Lower lobe of right lung (tissue), 2 donors: ENCODE data around the gene HOXA5. TPM values are rescaled to one million over a fixed set of nuclear protein-coding genes. Genes with fewer than 3 reads are reported as not detected.

Experiments used
- ATAC-seq, 2 donors: fragments of 200-7000 bp; cut with Tn5 transposase; one replicate each; pipeline ENCODE4 v1.9.1; 2020 to 2022; ENCODE audit warnings: mild to moderate bottlenecking in 2 of 2, moderate library complexity in 2 of 2
- DNase-seq: peaks from one replicate; pipeline ENCODE4 v3.0.0-alpha.2; 2020
- H3K27ac ChIP-seq: fragments of 200-600 bp; one replicate; pipeline ENCODE4 v1.8.0; 2022
- H3K27me3 ChIP-seq: fragments of 200-600 bp; one replicate; pipeline ENCODE4 v1.8.0; 2022; ENCODE audit warnings: low read depth
- H3K36me3 ChIP-seq: fragments of 200-600 bp; one replicate; pipeline ENCODE4 v1.8.0; 2022; ENCODE audit warnings: mild to moderate bottlenecking
- H3K4me1 ChIP-seq: fragments of 200-600 bp; one replicate; pipeline ENCODE4 v1.8.0; 2022
- H3K4me3 ChIP-seq: fragments of 200-600 bp; one replicate; pipeline ENCODE4 v1.8.0; 2022; ENCODE audit warnings: mild to moderate bottlenecking
- H3K9me3 ChIP-seq: fragments of 200-600 bp; one replicate; pipeline ENCODE4 v1.8.0; 2022
- intact Hi-C: fragments of 100-400 bp; cut with DNase I; formaldehyde crosslinking; loops from one replicate; pipeline ENCODE4 v1.11.0; 2022
- total RNA-seq: library from RNA; stranded (reverse); fragmentation: NEBNext Ultra II Directional; extraction: Animal tissue kit (Norgen Biotek cat#: 25700); gene quantifications from one replicate; pipeline ENCODE4 v1.2.1, GENCODE V29; 2021
- TF ChIP-seq, protein P1 (sequence below): fragments of 200-600 bp; IDR thresholded peaks from one replicate; pipeline ENCODE4 v1.8.0; 2022; ENCODE audit warnings: antibody characterized with exemption, mild to moderate bottlenecking
- donor health status: DM: no; HTN: yes; CAD: no; lungs with severe emphysema.

Gene HOXA5
- total RNA-seq, 1 donor from 2014 or later: 16.0 TPM

DNA sequence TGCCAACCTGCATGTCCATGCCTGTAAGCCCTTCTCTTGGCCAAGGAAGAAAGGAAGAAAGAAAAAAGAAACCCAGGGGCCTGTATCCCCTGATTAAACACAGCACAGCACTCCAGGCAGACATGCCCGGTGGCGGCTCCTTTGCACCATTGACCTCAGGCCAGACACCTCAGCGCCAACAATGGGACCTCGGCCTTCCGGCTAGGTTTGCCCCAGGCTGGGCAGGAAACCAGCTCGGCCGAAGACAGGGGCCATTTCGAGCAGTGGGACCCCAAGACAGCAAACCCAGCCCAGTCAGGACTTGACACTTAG, 27.8 kb upstream of the HOXA5 start:
- no peaks in the 10 kb centered on the region for H3K36me3 ChIP-seq
- intact Hi-C loops: no loop called here
- TF ChIP-seq, protein P1, sequence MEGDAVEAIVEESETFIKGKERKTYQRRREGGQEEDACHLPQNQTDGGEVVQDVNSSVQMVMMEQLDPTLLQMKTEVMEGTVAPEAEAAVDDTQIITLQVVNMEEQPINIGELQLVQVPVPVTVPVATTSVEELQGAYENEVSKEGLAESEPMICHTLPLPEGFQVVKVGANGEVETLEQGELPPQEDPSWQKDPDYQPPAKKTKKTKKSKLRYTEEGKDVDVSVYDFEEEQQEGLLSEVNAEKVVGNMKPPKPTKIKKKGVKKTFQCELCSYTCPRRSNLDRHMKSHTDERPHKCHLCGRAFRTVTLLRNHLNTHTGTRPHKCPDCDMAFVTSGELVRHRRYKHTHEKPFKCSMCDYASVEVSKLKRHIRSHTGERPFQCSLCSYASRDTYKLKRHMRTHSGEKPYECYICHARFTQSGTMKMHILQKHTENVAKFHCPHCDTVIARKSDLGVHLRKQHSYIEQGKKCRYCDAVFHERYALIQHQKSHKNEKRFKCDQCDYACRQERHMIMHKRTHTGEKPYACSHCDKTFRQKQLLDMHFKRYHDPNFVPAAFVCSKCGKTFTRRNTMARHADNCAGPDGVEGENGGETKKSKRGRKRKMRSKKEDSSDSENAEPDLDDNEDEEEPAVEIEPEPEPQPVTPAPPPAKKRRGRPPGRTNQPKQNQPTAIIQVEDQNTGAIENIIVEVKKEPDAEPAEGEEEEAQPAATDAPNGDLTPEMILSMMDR: no peak
- no peak overlapping the region for H3K27ac ChIP-seq
- ATAC-seq (no peak), DNase-seq (no peak)
- peaks cover 42% of the 10 kb centered on the region for H3K4me1 ChIP-seq
- H3K4me3 ChIP-seq: no peak overlapping the region
- H3K9me3 ChIP-seq: no peaks in the 10 kb centered on the region
- peaks cover 100% of the 10 kb centered on the region for H3K27me3 ChIP-seq

GRCh38 chr7:27170426-27171324, 27.2 kb upstream of the HOXA5 start:
- intact Hi-C loops: no loop called here
- no peak for ATAC-seq
- no peak for DNase-seq
- Histone ChIP-seq H3K27me3 (peaks cover 100% of the 10 kb centered on the region), H3K36me3 (no peaks in the 10 kb centered on the region), H3K4me1 (peaks cover 48% of the 10 kb centered on the region), H3K27ac (no peak overlapping the region), H3K4me3 (no peak overlapping the region), H3K9me3 (no peaks in the 10 kb centered on the region)
- TF ChIP-seq, protein P1: no peak

GRCh38 chr7:27169658-27170425, 26.4 kb upstream of the HOXA5 start:
- Histone ChIP-seq H3K27me3 (peaks cover 100% of the 10 kb centered on the region), H3K27ac (no peak overlapping the region), H3K36me3 (no peaks in the 10 kb centered on the region), H3K4me1 (peaks cover 54% of the 10 kb centered on the region), H3K4me3 (no peak overlapping the region), H3K9me3 (no peaks in the 10 kb centered on the region)
- intact Hi-C loops: no loop called here
- DNase-seq (peak; percentile 39), ATAC-seq (no peak)
- TF ChIP-seq, protein P1: no peak

DNA sequence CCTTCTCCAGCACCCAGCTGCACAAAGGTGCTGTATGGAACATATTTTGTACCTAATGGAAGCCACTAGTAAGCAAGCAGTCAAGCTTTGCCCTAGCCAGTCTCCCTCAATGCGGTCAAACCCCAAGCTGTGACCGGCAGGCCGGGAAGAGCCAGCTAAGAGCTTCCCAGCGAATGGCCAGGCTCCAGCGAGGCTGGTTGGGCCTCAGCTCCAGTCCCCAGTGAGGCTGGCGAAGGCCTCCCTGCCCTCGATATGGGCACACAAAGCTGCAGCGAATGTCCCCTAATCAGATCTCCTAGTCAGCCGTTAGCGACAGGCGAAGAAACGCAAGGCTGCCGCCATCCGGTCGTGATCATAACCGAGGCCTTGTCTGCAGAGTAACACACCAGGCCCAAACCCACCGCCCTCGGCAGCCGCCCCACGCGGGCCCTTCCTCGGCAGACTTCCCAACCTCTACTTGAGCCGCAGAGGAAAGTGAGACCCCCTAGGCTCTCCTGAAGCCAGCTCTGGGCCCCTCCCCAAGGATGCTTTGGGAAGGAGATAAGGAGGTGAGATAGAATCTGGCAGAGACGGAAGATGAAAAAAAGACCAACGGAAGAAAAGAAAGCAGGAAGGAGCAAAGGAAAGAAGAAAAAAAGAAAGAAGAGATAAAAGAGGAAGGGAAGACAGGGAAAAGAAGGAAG, 24.9 kb upstream of the HOXA5 start:
- peaks cover 52% of the 10 kb centered on the region for H3K4me1 ChIP-seq
- H3K4me3 ChIP-seq: no peak overlapping the region
- ATAC-seq (no peak), DNase-seq (peak; percentile 42)
- TF ChIP-seq, protein P1: no peak
- H3K9me3 ChIP-seq: no peaks in the 10 kb centered on the region
- H3K27me3 ChIP-seq: peaks cover 100% of the 10 kb centered on the region
- intact Hi-C loops: no loop called here
- no peaks in the 10 kb centered on the region for H3K36me3 ChIP-seq
- no peak overlapping the region for H3K27ac ChIP-seq

DNA sequence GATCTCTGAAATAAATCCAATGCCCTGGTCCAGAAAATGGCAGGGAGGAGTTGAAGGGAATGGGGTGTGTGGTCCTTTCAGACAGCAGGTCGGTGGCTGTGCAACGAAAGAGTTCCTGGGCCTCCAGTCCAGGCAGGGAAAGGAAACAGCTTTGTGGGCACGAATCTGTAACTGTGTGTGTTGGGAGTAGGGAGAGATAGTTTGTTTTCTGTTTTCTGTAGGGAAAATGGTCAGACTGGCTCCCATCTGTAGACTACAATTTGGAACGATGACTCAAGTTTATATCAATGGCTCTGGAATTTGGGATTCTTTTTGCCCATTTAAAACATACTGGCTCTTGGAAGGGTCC, 24.4 kb upstream of the HOXA5 start:
- Histone ChIP-seq H3K36me3 (no peaks in the 10 kb centered on the region), H3K4me1 (peaks cover 47% of the 10 kb centered on the region), H3K4me3 (no peak overlapping the region), H3K9me3 (no peaks in the 10 kb centered on the region), H3K27me3 (peaks cover 100% of the 10 kb centered on the region), H3K27ac (no peak overlapping the region)
- intact Hi-C loops: no loop called here
- ATAC-seq: no peak
- no peak for DNase-seq
- TF ChIP-seq, protein P1: no peak
